DOHH2 (cell line): ENCODE data around the gene KIF24.

Experiments
- H3F3A ChIP-seq: fragments of 200-600 bp; sonication (generic), shearing (Covaris generic); 2 replicates; pipeline ENCODE4 v1.6.0; 2016; ENCODE audit warnings: antibody characterized with exemption, mild to moderate bottlenecking; ENCODE audit not compliant: control insufficient read depth, insufficient read depth
- H3K27ac ChIP-seq: fragments of 200-600 bp; sonication (generic); 2 replicates; pipeline ENCODE4 v1.5.1; 2014; ENCODE audit warnings: low read depth, mild to moderate bottlenecking, low read length, moderate library complexity
- H3K27me3 ChIP-seq: fragments of 200-600 bp; sonication (generic); 2 replicates; pipeline ENCODE4 v1.6.1; 2014; ENCODE audit warnings: mild to moderate bottlenecking, low read length, mixed read lengths; ENCODE audit not compliant: control insufficient read depth
- H3K36me3 ChIP-seq: fragments of 200-600 bp; sonication (generic); 2 replicates; pipeline ENCODE4 v1.6.1; 2014; ENCODE audit warnings: mild to moderate bottlenecking, low read length, moderate library complexity, mixed read lengths; ENCODE audit not compliant: control insufficient read depth
- H3K4me1 ChIP-seq: fragments of 200-600 bp; sonication (generic); 2 replicates; pipeline ENCODE4 v1.6.1; 2014; ENCODE audit warnings: mild to moderate bottlenecking, low read length, mixed read lengths; ENCODE audit not compliant: control insufficient read depth
- H3K4me2 ChIP-seq: fragments of 200-600 bp; sonication (generic); 2 replicates; pipeline ENCODE4 v1.6.0; 2014; ENCODE audit warnings: mild to moderate bottlenecking, low read length, moderate library complexity
- H3K4me3 ChIP-seq: fragments of 200-600 bp; sonication (generic); 2 replicates; pipeline ENCODE4 v1.5.1; 2014; ENCODE audit warnings: mild to moderate bottlenecking, low read length, mixed read lengths
- H3K79me2 ChIP-seq: fragments of 200-600 bp; sonication (generic); 2 replicates; pipeline ENCODE4 v1.6.1; 2014; ENCODE audit warnings: mild to moderate bottlenecking, low read length, mixed read lengths; ENCODE audit not compliant: control insufficient read depth
- H3K9me2 ChIP-seq: fragments of 200-600 bp; sonication (generic); replicated peaks from 2 replicates; pipeline ENCODE4 v1.6.1; 2014; ENCODE audit warnings: mild to moderate bottlenecking, low read length, mixed read lengths; ENCODE audit not compliant: control insufficient read depth
- H3K9me3 ChIP-seq: fragments of 200-600 bp; sonication (generic); 2 replicates; pipeline ENCODE4 v1.6.1; 2014; ENCODE audit warnings: antibody characterized with exemption, low read length, mixed read lengths; ENCODE audit not compliant: control insufficient read depth, insufficient read depth
- H4K20me1 ChIP-seq: fragments of 200-600 bp; sonication (generic); 2 replicates; pipeline ENCODE4 v1.6.0; 2014; ENCODE audit warnings: low read depth, mild to moderate bottlenecking, antibody characterized with exemption, low read length, moderate library complexity; ENCODE audit not compliant: control insufficient read depth, insufficient read depth
- CTCF ChIP-seq: fragments of 200-600 bp; sonication (generic); IDR thresholded peaks from one replicate; pipeline ENCODE4 v1.5.1; 2014; ENCODE audit warnings: antibody characterized with exemption, mild to moderate bottlenecking, low read depth, low read length; ENCODE audit not compliant: poor library complexity, severe bottlenecking
- EZH2phosphoT487 ChIP-seq: fragments of 200-600 bp; sonication (generic); IDR thresholded peaks from 2 replicates; pipeline ENCODE4 v1.6.1; 2017; ENCODE audit warnings: borderline replicate concordance, mild to moderate bottlenecking, antibody characterized with exemption, low read length, moderate library complexity, mixed read lengths

KIF24 gene

GRCh38 chr9:34291423-34291822, 37.6 kb downstream of the KIF24 start:
- no peaks in the 10 kb centered on the region for H3K27me3 ChIP-seq

GRCh38 chr9:34291023-34291422, 38.0 kb downstream of the KIF24 start:
- no peaks in the 10 kb centered on the region for H3F3A ChIP-seq
- no peak overlapping the region for H3K4me3 ChIP-seq
- H4K20me1 ChIP-seq = no peaks in the 10 kb centered on the region
- H3K9me3 ChIP-seq = no peaks in the 10 kb centered on the region
- no peak overlapping the region for H3K27ac ChIP-seq
- H3K4me2 ChIP-seq = no peak overlapping the region
- H3K4me1 ChIP-seq = peaks cover 5% of the 10 kb centered on the region; the same call in 1 of the 2 replicates
- H3K79me2 ChIP-seq = no peaks in the 10 kb centered on the region
- peaks cover 27% of the 10 kb centered on the region for H3K36me3 ChIP-seq
- H3K27me3 ChIP-seq = no peaks in the 10 kb centered on the region
- no peaks in the 10 kb centered on the region for H3K9me2 ChIP-seq
- TF ChIP-seq CTCF (no peak), EZH2phosphoT487 (no peak)

More at GRCh38 chr9:34291423-34291822, 37.6 kb downstream of the KIF24 start:
- Histone ChIP-seq H3K4me3 (no peak overlapping the region), H3K4me2 (no peak overlapping the region), H3K9me3 (no peaks in the 10 kb centered on the region), H3K36me3 (peaks cover 24% of the 10 kb centered on the region), H3K4me1 (peaks cover 5% of the 10 kb centered on the region; the same call in 1 of the 2 replicates), H3K79me2 (no peaks in the 10 kb centered on the region), H3K9me2 (no peaks in the 10 kb centered on the region), H3K27ac (no peak overlapping the region), H3F3A (no peaks in the 10 kb centered on the region), H4K20me1 (no peaks in the 10 kb centered on the region)
- no peak for TF ChIP-seq EZH2phosphoT487
- TF ChIP-seq CTCF = no peak

GRCh38 chr9:34289159-34289558, 39.9 kb downstream of the KIF24 start:
- Histone ChIP-seq H3K4me2 (no peak overlapping the region), H3K27ac (no peak overlapping the region), H4K20me1 (no peaks in the 10 kb centered on the region), H3K9me2 (no peaks in the 10 kb centered on the region), H3K79me2 (no peaks in the 10 kb centered on the region), H3K27me3 (no peaks in the 10 kb centered on the region), H3K4me3 (no peak overlapping the region), H3K36me3 (peaks cover 32% of the 10 kb centered on the region), H3F3A (0 out of 2 replicates have a peak, but pooled peaks cover 4% of the 10 kb centered on the region), H3K4me1 (peaks cover 5% of the 10 kb centered on the region; the same call in 1 of the 2 replicates), H3K9me3 (no peaks in the 10 kb centered on the region)
- no peak for TF ChIP-seq CTCF
- TF ChIP-seq EZH2phosphoT487 = no peak
